Stimulated activated CD4-positive, alpha-beta T cell treated with anti-CD3 and anti-CD28 coated beads, Interleukin-4, amount 100 ng/mL, for 1 hour (primary cell): Measurements from ENCODE around the gene SORCS1.
"Not testable (repeated sequence)": the region's sequence is repeated elsewhere in the genome, so short reads cannot be mapped to it uniquely, and the experiment has no call there.

Source experiments
- DNase-seq: peaks from one replicate; pipeline ENCODE4 v3.0.0-alpha.2; 2020

The SORCS1 gene

GRCh38 chr10:106938513-106938912 is 226.0 kb downstream of the SORCS1 start:
- no peak for DNase-seq

- DNase-seq, result no peak
These were observed 228.5 kb downstream of the SORCS1 start for GRCh38 chr10:106935978-106936451.

- no peak for DNase-seq
These were observed 232.7 kb downstream of the SORCS1 start for GRCh38 chr10:106931853-106932249.

GRCh38 chr10:106931159-106931852 is 233.2 kb downstream of the SORCS1 start:
- no peak for DNase-seq

GRCh38 chr10:106930751-106931150 is 233.8 kb downstream of the SORCS1 start:
- no peak for DNase-seq

GRCh38 chr10:106929291-106929895 is 235.1 kb downstream of the SORCS1 start:
- DNase-seq, result no peak

GRCh38 chr10:106928151-106928550 is 236.4 kb downstream of the SORCS1 start:
- DNase-seq, result not testable (repeated sequence)

- DNase-seq, result no peak
These were observed 239.3 kb downstream of the SORCS1 start for GRCh38 chr10:106925191-106925590.

GRCh38 chr10:106920538-106920937 is 244.0 kb downstream of the SORCS1 start:
- no peak for DNase-seq

- no peak for DNase-seq
These were observed 244.6 kb downstream of the SORCS1 start for GRCh38 chr10:106919871-106920282.

GRCh38 chr10:106917452-106918055 is 247.0 kb downstream of the SORCS1 start:
- no peak for DNase-seq

GRCh38 chr10:106914016-106914415 is 250.5 kb downstream of the SORCS1 start:
- DNase-seq, result no peak

- DNase-seq, result no peak
These were observed 251.2 kb downstream of the SORCS1 start for GRCh38 chr10:106913348-106913747.

GRCh38 chr10:106911096-106911495 is 253.4 kb downstream of the SORCS1 start:
- no peak for DNase-seq

GRCh38 chr10:106910666-106911065 is 253.8 kb downstream of the SORCS1 start:
- no peak for DNase-seq

- DNase-seq, result no peak
These were observed 256.3 kb downstream of the SORCS1 start for GRCh38 chr10:106908225-106908624.

- no peak for DNase-seq
These were observed 260.3 kb downstream of the SORCS1 start for GRCh38 chr10:106904209-106904608.

- DNase-seq, result no peak
These were observed 261.3 kb downstream of the SORCS1 start for GRCh38 chr10:106903180-106903579.

- DNase-seq, result no peak
These were observed 264.4 kb downstream of the SORCS1 start for GRCh38 chr10:106900016-106900652.

- DNase-seq, result no peak
These were observed 266.1 kb downstream of the SORCS1 start for GRCh38 chr10:106898446-106898845.

- no peak for DNase-seq
These were observed 266.8 kb downstream of the SORCS1 start for GRCh38 chr10:106897719-106898118.

GRCh38 chr10:106894692-106895091 is 269.8 kb downstream of the SORCS1 start:
- DNase-seq, result no peak

GRCh38 chr10:106877574-106877973 is 286.9 kb downstream of the SORCS1 start:
- no peak for DNase-seq

GRCh38 chr10:106874604-106874889 is 290.0 kb downstream of the SORCS1 start:
- no peak for DNase-seq
